SW 1271 (cell line): ENCODE results near the gene HDDC2.

Experiments used
- DNase-seq, 2 experiments: peaks; one replicate each; lab custom pipeline; 2025; lab: John Stamatoyannopoulos, UW

Gene HDDC2

DNA sequence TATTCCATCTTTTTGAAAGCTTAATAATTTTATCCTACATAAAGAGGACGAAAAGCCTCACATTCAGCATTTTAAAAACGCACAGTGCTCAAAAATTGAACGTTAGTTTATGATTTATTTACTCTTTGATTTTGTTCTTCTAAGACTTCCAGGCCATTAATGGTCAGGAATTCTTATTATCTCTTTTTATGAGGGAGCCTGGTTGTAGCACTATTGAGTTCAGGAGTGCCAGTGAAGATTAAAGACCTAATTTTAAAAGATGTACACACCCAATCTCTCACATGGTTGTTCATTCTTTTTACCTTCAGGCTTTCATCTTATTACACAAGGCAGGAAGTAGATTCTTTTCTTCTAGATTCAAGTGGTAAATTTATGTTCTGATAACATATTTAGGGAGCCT lies 68.6 kb downstream of the HDDC2 start:
- DNase-seq: no peak

DNA sequence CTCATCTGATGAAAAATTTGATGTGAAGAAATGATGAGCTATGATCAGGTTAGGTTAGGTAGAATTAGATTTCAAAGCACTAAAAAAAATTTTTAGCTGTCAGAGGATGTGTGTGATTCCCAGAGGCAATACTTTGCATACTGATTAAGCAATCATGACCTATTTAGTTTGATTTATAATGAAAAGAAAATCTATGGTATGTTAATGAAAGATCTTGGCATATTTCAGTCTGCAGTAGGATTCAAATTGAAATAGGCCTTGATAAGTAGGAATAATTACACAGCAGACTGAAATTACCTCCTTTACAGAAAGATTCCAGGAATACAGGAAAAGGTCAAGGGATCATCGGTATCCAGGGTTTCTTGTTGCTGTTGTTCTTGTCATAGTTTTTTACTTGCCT lies 69.3 kb downstream of the HDDC2 start:
- no peak for DNase-seq

DNA sequence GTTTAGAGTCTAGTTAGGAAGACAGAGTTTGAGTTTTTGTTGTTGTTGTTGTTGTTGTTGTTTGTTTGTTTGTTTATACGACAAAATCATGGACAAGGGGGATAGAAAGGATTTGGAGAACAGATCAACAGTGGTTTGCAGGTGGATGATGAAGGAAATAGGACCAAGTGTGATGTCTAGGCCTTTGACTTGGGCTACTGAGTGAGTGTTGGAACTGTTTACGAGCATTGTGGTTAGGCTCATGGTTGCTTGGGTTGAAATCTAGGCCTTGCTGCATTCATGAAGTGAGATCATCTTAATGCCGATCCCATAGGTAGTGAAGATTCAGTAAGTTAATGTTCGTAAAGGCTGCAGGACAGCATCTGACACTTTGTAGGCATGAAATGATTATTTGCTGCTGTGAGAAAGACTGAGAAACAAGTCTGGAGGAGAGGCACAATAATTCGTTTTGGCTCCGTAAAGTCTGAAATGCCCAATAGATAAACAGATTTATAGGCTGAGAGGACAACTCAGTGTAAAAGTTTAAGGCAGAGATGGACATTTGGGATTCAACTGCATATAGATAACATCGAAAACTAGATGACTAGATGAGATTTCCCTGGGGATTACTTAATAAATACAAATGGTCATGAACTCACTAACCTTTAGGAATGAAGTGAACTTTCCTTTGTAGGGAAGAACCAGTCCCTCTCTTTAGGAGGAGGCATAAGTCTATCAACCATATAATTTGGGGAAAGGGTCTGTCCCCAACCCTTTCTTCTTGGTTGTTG lies 70.0 kb downstream of the HDDC2 start:
- DNase-seq: no peak

DNA sequence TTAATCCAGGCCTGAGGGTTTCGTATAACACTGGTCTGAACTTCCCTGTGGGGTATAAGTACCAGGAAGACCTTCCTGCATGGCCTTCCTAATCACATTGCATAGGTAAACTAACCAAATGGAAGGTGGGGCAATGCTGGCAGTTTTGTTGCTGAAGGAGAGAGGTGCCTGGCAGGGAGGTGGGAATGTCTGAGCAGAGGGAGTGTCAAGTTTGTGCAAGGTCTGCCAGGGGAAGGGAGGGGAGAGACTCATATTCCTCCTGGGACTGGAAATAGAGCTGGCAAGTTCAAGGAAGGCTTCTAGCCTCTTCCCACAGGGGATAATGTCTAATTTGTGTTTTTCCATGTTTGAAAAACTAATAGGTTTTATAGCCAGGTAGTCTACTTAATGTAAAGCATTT lies 70.6 kb downstream of the HDDC2 start:
- DNase-seq: no peak

DNA sequence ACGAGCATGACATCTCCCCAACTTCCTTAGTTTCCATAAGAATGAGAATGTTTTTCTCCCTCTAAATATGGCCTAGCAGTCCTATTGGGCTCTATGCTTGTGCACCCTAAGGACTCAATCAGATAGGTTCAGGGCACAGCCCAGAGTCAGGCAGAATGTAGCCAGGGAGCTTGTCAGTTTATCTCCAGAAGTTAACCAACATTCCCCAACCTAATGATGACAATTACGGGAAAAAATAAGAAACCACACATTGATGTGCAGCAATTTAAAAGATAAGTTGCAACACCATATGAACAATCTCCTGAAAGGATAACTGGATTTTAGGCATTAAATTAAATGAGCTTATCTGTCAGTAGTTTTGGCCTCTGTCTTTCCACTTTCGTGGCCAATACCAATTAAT lies 71.1 kb downstream of the HDDC2 start:
- no peak for DNase-seq

DNA sequence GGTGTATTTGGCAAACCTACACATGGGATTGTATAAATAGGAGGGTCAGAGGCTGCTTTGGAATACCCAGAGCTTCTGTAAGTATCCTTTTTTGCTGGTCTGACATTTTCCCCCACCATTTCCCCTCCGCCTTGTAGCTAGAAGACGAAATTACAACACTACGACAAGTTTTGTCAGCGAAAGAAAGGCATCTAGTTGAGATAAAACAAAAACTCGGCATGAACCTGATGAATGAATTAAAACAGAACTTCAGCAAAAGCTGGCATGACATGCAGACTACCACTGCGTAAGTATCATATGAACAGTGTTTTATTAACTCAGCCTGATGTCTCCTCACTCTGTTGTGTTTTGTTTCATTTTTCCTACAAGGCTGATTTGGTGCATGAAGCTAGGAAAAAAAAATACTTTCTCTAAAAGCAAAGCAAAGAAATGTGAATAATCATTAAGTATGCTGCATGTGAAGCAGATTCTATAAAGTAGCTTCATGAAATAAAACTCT lies 72.7 kb downstream of the HDDC2 start:
- no peak for DNase-seq

DNA sequence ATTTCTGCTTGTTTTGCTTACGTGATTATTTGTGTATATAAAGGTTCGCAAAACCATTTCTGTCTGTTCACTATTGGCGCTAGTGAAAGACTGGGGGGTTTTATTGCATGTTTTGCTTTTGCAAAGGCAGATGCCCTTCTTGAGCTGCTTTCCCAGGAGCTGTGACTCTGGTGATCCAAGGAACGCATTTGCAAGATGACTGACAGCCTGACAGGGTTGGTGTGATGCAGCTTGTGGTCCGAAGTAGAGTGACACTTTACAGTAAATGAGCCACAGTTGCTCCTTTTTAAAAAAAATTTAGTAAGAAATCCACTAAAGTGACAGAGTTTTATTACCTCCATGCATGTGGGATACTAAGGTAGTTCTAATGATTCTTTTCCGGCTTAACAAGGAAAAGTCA lies 74.5 kb downstream of the HDDC2 start:
- DNase-seq: no peak
